Activated CD8-positive, alpha-beta T cell treated with anti-CD3 and anti-CD28 coated beads for 36 hours (primary cell): ENCODE results near the gene POLR3H. TPM values are rescaled to one million over a fixed set of nuclear protein-coding genes. Genes with fewer than 3 reads are reported as not detected.

ENCODE experiments used
- ATAC-seq: fragments of 200-7000 bp; cut with Tn5 transposase; one replicate; pipeline ENCODE4 v1.10.0; 2021; ENCODE audit warnings: mild to moderate bottlenecking, moderate library complexity
- CTCF ChIA-PET: fragments of 350-600 bp; sonication (Branson Sonifier 250); formaldehyde crosslinking; loops from one replicate; lab custom pipeline; 2021; ENCODE audit warnings: antibody characterized with exemption; lab: Charles Lee
- POLR2A ChIA-PET: fragments of 350-600 bp; sonication (Branson Sonifier 250); formaldehyde crosslinking; loops from one replicate; lab custom pipeline; 2021; ENCODE audit warnings: antibody characterized with exemption; lab: Charles Lee
- DNase-seq: peaks from one replicate; pipeline ENCODE4 v3.0.0-alpha.2; 2020
- H3K27ac Mint-ChIP-seq: one replicate; pipeline ENCODE4 v1.8.0; 2021; ENCODE audit warnings: mild to moderate bottlenecking, mixed read lengths
- H3K27me3 Mint-ChIP-seq: one replicate; pipeline ENCODE4 v1.8.0; 2021; ENCODE audit warnings: mixed read lengths
- H3K36me3 Mint-ChIP-seq: one replicate; pipeline ENCODE4 v1.8.0; 2021; ENCODE audit warnings: low read depth, mixed read lengths
- H3K4me1 Mint-ChIP-seq: one replicate; pipeline ENCODE4 v1.8.0; 2021; ENCODE audit warnings: low read depth, mixed read lengths
- H3K4me3 Mint-ChIP-seq: one replicate; pipeline ENCODE4 v1.8.0; 2021; ENCODE audit warnings: mild to moderate bottlenecking, moderate library complexity, mixed read lengths
- H3K9me3 Mint-ChIP-seq: one replicate; pipeline ENCODE4 v1.8.0; 2021; ENCODE audit warnings: mixed read lengths
- intact Hi-C: fragments of 100-400 bp; cut with micrococcal nuclease; formaldehyde crosslinking; loops from one replicate; pipeline ENCODE4 v1.10.0; 2022
- total RNA-seq, 2 experiments: library from RNA; stranded (reverse); gene quantifications; one replicate each; pipeline ENCODE4 v1.2.3, GENCODE V29; 2021
- TF ChIP-seq, protein P1 (sequence below): fragments of 200-600 bp; IDR thresholded peaks from one replicate; pipeline ENCODE4 v1.8.0; 2022; ENCODE audit warnings: antibody characterized with exemption, mild to moderate bottlenecking

POLR3H gene
- total RNA-seq, 2 experiments from 2014 or later: 26.8 to 29.0 TPM

DNA sequence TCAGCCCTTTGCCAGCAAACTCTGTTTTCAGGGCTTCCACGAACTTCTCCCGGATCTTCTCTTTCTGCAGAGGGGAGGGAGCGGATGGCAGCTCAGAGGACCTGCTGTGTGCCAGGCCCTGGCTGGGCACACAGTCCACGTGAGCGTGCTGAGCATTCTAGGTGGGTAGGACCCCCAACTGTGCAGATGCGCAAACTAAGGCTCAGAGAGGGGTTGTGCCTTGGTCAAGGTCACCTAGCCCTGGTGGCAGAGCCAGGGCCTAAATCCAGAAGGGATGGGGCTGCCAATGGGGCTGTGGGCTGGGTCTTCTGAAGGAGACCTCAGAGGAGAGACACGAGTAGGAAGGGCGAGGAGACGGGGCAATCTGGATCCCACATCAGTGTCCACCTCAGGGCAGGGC is 34.5 kb upstream of the POLR3H start:
- H3K4me3 Mint-ChIP-seq: no peak overlapping the region
- no peak overlapping the region for H3K27ac Mint-ChIP-seq
- no peaks in the 10 kb centered on the region for H3K27me3 Mint-ChIP-seq
- H3K4me1 Mint-ChIP-seq: no peaks in the 10 kb centered on the region
- ChIA-PET POLR2A (interaction anchor here (0.6 to 2.9 kb wide), 3 partner anchors 10 to 1031 kb away, joined by 3 to 10 read pairs (median 3); partner anchors contain the start of gene PMM1), CTCF (interaction anchor here (1.2 kb wide), 2 partner anchors 35 to 176 kb away, joined by 3 to 5 read pairs; no protein-coding TSS in a partner anchor)
- peaks cover 9% of the 10 kb centered on the region for H3K36me3 Mint-ChIP-seq
- ATAC-seq (no peak), DNase-seq (no peak)
- intact Hi-C loops: no loop called here
- H3K9me3 Mint-ChIP-seq: no peaks in the 10 kb centered on the region
- TF ChIP-seq, protein P1, sequence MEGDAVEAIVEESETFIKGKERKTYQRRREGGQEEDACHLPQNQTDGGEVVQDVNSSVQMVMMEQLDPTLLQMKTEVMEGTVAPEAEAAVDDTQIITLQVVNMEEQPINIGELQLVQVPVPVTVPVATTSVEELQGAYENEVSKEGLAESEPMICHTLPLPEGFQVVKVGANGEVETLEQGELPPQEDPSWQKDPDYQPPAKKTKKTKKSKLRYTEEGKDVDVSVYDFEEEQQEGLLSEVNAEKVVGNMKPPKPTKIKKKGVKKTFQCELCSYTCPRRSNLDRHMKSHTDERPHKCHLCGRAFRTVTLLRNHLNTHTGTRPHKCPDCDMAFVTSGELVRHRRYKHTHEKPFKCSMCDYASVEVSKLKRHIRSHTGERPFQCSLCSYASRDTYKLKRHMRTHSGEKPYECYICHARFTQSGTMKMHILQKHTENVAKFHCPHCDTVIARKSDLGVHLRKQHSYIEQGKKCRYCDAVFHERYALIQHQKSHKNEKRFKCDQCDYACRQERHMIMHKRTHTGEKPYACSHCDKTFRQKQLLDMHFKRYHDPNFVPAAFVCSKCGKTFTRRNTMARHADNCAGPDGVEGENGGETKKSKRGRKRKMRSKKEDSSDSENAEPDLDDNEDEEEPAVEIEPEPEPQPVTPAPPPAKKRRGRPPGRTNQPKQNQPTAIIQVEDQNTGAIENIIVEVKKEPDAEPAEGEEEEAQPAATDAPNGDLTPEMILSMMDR: no peak

DNA sequence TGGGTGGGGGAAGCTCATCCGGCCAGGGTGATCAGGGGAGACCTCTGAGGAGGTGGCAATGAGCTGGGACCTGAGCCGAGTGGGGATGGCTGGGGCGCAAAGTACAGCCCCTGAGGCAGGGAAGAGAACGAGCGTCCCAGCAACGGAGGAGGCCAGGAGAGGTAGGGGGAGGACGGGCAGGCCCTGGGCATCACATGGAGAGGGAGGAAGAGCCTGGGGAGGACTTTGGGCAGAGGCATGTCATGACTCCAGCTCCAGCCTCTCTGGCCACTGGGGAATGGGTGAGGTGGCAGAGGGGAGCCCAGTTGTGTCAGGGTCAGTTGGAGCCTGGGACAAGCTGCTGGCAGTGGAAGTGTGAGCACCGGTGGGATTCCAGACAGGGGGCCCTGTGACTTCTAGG is 33.8 kb upstream of the POLR3H start:
- H3K36me3 Mint-ChIP-seq: peaks cover 9% of the 10 kb centered on the region
- ATAC-seq: no peak
- DNase-seq: no peak
- TF ChIP-seq, protein P1: no peak
- H3K27ac Mint-ChIP-seq: no peak overlapping the region
- H3K4me1 Mint-ChIP-seq: no peaks in the 10 kb centered on the region
- H3K27me3 Mint-ChIP-seq: no peaks in the 10 kb centered on the region
- H3K4me3 Mint-ChIP-seq: no peak overlapping the region
- ChIA-PET POLR2A (interaction anchor here (0.9 to 2.9 kb wide), 2 partner anchors 11 to 12 kb away, joined by 3 to 10 read pairs; partner anchors contain the start of gene PMM1), CTCF (interaction anchor here (1.2 to 2.8 kb wide), 2 partner anchors 19 to 36 kb away, joined by 5 to 15 read pairs; no protein-coding TSS in a partner anchor)
- intact Hi-C loops: no loop called here
- no peaks in the 10 kb centered on the region for H3K9me3 Mint-ChIP-seq

DNA sequence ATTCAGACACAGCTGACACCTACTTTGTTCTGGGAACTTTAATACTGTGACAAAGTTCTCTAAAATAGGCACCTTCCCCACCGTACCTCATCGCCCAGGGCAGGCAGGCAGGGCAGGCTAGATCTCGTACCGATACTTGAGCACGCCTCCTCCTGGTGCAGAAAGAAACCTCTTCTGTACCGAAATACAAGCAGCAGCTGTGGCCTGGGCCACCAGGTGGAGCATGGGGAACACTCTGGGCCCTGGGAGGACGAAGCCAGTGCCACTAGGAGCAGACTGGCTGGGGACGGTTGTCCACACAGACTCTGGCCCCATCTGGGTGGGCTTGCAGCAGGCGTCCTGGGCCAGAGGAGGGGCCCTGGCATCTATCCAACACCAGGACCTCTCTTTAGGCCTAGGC is 32.6 kb upstream of the POLR3H start:
- ATAC-seq: peak; percentile 75
- CTCF ChIA-PET: interaction anchor here (1.2 to 2.8 kb wide), 5 partner anchors 12 to 33 kb away, joined by 3 to 15 read pairs (median 6); partner anchors contain the start of genes PMM1 and POLR3H
- DNase-seq: peak; percentile 64
- H3K36me3 Mint-ChIP-seq: peaks cover 6% of the 10 kb centered on the region
- H3K27ac Mint-ChIP-seq: no peak overlapping the region
- no peaks in the 10 kb centered on the region for H3K9me3 Mint-ChIP-seq
- TF ChIP-seq, protein P1: peak; percentile 61
- POLR2A ChIA-PET: interaction anchor here (0.7 to 1.4 kb wide), 4 partner anchors 9 to 104 kb away, joined by 3 to 4 read pairs (median 3); no protein-coding TSS in a partner anchor
- H3K4me1 Mint-ChIP-seq: no peaks in the 10 kb centered on the region
- intact Hi-C loops: no loop called here
- H3K27me3 Mint-ChIP-seq: no peaks in the 10 kb centered on the region
- H3K4me3 Mint-ChIP-seq: no peak overlapping the region

GRCh38 chr22:41575533-41575932 is 31.3 kb upstream of the POLR3H start:
- no peak for DNase-seq
- ChIA-PET POLR2A (no interaction called here), CTCF (interaction anchor here (2.8 kb wide), 1 partner anchor 22 kb away, joined by 15 read pairs; no protein-coding TSS in a partner anchor)
- TF ChIP-seq, protein P1: no peak
- Mint-ChIP-seq H3K4me1 (no peaks in the 10 kb centered on the region), H3K27me3 (no peaks in the 10 kb centered on the region), H3K9me3 (no peaks in the 10 kb centered on the region), H3K27ac (no peak overlapping the region), H3K36me3 (peaks cover 6% of the 10 kb centered on the region), H3K4me3 (no peak overlapping the region)
- no peak for ATAC-seq
- intact Hi-C loops: no loop called here

DNA sequence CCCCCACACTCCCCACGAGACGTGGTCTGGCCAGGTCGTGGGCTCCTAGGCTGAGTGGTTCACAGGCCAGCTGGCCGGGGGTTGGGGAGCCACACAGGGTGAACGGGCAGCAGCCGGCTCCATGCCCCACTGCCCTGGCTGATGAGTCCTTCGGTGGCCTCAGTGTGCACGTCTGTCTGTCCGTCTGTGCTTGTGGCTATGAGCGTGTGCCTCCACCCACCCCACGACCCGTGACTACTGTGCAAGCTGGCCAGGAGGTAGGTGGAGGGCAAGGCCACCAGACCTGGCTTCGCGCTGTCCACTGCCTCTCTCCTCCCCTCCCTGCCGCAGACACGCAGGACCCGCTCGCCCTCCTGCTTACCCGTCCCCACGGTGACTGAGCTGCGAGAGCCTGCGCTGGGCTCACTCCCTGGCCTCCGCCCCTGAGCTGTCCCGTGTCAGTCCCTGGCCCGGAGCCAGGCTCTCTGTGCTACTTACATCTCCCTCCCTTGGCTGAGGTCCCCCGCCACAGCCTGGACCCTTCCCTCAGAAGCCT is 30.6 kb upstream of the POLR3H start:
- H3K9me3 Mint-ChIP-seq: no peaks in the 10 kb centered on the region
- no peak for ATAC-seq
- no peaks in the 10 kb centered on the region for H3K27me3 Mint-ChIP-seq
- ChIA-PET POLR2A (interaction anchor here (1.2 kb wide), 1 partner anchor 15 kb away, joined by 6 read pairs; the partner anchor contains the start of gene PMM1), CTCF (no interaction called here)
- no peaks in the 10 kb centered on the region for H3K4me1 Mint-ChIP-seq
- no peak overlapping the region for H3K4me3 Mint-ChIP-seq
- no peak for DNase-seq
- intact Hi-C loops: no loop called here
- H3K27ac Mint-ChIP-seq: no peak overlapping the region
- peaks cover 6% of the 10 kb centered on the region for H3K36me3 Mint-ChIP-seq
- TF ChIP-seq, protein P1: no peak
